HG02981 (cell line): ENCODE results near the gene INTS14.

Experiments
- ATAC-seq: cut with Tn5 transposase; IDR thresholded peaks from one replicate; pipeline ENCODE4 v1.9.1; 2021; ENCODE audit warnings: mild to moderate bottlenecking, moderate library complexity; ENCODE audit not compliant: unreplicated experiment

INTS14 gene

GRCh38 chr15:65533057-65533756, 77.7 kb downstream of the INTS14 start:
- ATAC-seq = no peak

- ATAC-seq = no peak
Observed at GRCh38 chr15:65532738-65533051, 78.2 kb downstream of the INTS14 start.

- ATAC-seq = peak; percentile 72
Observed at GRCh38 chr15:65530318-65531111, 80.4 kb downstream of the INTS14 start, which contains the start of gene HACD3. Gene HACD3 (plus strand): TSS chr15:65530463. CDS start chr15:65530632, 169 bp downstream.

- no peak for ATAC-seq
Observed at GRCh38 chr15:65529762-65530317, 81.1 kb downstream of the INTS14 start.
